ENCODE data around the gene CTSE. TPM values are rescaled to one million over a fixed set of nuclear protein-coding genes. Genes with fewer than 3 reads are reported as not detected.
A peak's percentile ranks its signal among the peaks of the same experiment; 100 is the strongest.

The CTSE gene
- total RNA-seq, 1 experiment from 2014 or later = not detected

DNA sequence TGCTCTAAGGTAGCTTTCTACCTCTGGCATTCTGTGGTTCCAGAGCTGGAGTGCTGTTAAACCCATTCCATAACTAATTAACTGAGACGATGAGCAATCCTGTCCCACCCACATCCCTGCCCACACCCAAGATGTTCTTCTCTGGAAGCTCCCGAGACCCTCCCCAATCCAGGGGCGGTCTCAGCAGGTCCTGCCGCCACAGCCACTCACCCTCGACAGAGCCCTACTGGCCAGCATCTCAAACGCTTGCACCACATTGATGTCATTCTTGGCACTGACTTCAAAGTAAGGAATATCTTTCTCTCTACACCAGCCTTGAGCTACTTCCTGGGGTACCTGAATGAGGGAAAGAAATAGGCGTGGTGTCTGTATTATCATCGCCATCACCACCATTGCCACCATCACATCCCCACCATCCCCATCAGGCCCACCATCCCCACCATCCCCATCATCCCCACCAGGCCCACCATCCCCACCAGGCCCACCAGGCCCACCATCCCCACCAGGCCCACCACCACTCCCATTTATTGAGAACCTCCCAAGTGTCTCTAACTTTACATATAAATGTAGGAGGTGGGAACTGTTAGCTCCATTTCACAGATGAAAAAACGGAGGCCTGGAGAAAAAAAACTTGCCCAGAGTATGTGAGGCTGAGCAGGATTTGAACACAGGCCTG is 38.2 kb downstream of the CTSE start:
- no peak for DNase-seq (ENCODE audit: low read depth, low spot score)
- in situ Hi-C loops (cut with HindIII; ENCODE audit: low pct_unique_long_range_greater_than_20kb, low sequenced_read_pairs) = no loop called here

DNA sequence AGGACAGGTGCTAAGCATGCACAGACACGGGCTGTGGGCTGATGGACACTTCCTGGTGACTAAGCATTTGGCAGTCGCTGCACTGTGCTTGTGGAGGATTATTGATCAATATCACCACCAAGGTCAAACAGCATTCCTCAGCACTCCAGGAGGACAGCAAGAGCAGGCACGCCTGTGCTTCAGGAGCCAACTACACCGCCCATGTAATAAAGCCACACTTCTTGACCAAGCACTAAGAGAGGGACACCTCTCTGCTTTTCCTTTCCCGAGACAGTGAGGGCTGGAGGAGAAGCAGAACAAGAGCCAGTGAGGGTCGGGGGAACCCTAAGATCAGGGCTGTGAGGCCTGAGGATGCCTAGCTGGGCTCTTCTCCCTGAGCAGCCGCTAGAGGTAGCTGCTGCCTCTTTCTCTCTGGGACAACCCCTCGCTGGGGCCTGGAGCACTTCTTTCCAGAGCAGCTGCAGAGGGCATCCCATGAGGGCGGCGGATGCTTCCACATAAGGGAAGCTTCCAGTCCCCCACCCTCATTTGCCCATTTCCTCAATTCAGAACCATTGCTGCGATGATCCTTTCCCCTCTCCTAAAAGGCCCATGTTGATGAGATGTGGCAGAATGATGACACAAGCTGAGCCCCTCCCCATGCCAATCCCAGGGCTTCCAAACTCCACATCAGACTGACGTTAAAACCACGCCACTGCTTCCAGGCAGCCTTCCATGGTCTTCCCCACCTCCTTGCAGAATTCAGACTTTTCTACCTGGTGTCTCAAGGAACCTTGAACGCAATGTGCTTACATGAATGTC is 39.6 kb downstream of the CTSE start:
- peak; percentile 78 for DNase-seq (ENCODE audit: low read depth, low spot score)
- in situ Hi-C loops (cut with HindIII; ENCODE audit: low pct_unique_long_range_greater_than_20kb, low sequenced_read_pairs) = no loop called here

DNA sequence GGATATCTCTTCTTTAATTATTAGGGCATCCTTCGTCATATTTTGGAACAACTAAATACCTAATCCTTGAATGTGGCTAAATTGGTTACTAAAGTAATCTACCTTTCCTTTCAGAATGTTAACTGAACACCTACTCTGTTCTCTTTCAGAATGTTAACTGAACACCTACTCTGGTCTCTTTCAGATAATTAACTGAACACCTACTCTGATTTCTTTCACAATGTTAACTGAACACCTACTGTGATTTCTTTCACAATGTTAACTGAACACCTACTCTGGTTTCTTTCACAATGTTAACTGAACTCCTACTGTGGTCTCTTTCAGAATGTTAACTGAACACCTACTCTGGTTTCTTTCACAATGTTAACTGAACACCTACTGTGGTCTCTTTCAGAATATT is 42.4 kb downstream of the CTSE start:
- in situ Hi-C loops (cut with HindIII; ENCODE audit: low pct_unique_long_range_greater_than_20kb, low sequenced_read_pairs) = no loop called here
- no peak for DNase-seq (ENCODE audit: low read depth, low spot score)

DNA sequence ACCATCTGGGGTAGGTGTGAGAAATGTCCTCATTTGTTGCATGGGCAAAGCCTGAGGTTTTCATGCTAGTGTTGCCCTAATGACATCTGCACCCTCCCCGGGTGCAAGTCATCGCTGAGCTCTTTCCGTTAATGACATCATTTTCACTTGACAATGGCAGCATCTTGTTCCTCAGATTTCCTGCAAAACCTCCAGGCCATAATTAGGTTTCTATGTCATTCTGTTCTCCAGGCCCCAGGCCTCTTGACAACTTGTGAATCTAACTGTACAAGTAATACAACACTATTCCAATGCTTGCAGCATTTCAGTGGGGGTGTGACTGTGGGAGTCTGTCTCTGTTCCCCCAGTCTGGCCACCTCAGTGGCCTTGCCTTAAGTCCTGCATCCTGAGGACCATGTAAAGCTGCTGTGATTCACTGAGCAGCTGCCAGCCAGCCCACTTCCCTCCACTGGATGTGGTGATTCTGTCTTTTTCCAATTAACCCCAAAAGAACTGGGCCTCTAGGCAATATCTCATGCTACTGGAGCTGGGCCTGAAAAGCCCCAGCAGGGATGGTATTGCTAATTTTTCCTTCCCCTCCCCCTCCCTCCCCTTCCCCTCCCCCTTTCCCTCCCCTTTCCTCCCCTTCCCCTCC is 43.3 kb downstream of the CTSE start:
- DNase-seq (ENCODE audit: low read depth, low spot score) = no peak
- in situ Hi-C loops (cut with HindIII; ENCODE audit: low pct_unique_long_range_greater_than_20kb, low sequenced_read_pairs) = no loop called here

DNA sequence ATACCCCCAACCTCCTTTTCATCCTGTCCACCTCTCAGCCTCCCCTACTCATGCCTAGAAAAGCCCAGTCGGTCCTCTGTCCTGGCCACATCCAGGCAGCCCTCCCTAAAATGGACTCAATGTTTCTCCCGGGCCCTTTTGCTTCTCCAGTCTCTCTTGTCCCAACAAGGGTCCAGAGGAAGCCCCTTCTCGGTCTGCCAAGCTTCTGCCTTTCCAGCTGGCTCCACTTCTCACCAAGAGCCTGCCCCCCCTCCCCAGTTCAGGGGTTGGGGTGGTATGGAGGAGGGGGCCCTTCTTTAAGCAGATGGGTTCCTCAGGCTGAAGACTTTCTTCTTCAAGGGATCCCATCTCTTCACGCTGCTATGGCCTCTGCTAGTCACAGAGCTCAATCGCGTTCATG is 44.4 kb downstream of the CTSE start:
- DNase-seq (ENCODE audit: low read depth, low spot score) = no peak
- in situ Hi-C loops (cut with HindIII; ENCODE audit: low pct_unique_long_range_greater_than_20kb, low sequenced_read_pairs) = no loop called here

DNA sequence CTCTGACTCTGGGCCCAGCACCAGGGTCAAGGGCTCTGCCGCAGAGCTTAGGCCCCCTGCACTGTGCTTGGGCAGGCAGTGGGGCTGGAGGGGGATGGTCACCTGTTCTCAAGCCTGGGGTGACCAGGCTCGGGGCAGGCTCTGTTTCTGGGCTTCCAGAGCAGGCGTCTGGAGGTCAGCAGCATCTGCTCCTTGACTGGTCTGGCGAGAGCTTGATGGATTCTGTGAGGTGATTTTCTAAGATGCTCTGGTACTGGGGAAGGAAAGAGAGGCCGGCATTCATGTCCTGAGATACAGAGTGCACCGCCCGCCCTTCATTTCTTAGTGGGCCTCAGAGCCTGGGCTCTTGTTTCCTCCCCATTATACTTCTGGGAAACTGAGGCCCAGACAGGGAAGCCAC is 45.0 kb downstream of the CTSE start:
- DNase-seq (ENCODE audit: low read depth, low spot score) = no peak
- in situ Hi-C loops (cut with HindIII; ENCODE audit: low pct_unique_long_range_greater_than_20kb, low sequenced_read_pairs) = no loop called here

DNA sequence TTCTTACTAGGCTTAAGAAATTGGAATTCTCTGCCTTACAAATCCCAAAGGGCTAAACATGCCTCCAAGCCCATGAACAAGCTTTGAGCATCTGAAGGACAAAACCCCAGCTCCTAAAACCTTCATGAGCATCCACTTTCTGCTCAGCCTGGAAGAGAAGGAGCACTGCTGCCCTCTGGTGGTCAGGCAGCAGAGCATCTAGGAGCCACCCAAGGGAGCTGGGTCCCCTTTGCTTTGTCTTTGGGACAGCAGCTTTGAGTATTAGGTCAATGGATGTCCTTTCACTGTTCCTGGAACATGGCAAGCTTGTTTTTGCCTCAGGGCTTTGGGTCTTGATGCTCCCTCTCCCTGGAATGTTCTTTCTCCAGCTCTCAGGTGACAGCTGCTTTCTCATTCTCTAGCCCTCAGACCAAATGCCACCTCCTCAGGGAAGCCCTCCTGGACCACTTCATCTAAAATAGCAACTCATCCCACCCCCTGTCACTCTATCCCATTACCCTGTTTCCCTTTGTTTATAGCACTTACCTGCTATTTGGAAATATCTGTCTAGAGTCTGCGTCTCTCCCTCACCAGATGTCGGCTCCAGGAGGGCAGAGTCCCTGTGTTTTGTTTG is 46.2 kb downstream of the CTSE start:
- in situ Hi-C loops (cut with HindIII; ENCODE audit: low pct_unique_long_range_greater_than_20kb, low sequenced_read_pairs) = no loop called here
- DNase-seq (ENCODE audit: low read depth, low spot score) = peak; percentile 81

DNA sequence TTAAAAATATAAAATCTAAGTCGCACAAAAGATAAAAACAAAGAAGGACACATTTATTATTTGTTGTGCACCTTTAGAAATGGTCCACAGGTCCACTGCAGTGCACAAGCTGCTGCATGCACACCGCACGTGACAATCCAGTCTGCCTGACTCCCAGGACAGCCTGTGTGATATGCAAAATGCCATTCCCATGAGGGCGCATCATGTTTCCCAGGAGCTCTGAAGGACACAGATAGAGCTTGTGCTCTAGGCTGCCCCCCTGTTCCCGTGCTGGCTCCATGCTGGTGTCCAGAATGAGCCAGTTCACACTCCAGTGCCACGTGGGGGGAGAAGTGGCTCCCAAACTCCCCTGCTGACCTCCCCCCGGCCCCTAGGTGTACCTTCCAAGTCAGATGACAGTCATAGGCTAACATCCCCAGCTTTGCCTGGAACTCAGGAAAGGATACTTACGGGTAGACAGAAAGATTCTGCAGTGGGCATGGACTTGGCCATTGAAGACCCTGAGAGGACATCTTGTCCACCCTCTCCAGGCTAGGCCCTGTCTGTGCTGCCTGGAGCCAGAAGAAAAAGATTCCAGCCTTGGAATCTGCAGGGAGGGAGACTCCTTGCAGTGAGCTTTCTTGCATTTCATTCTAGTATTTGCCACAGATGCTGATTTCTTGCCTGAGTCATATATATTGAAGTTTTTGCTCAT is 46.8 kb downstream of the CTSE start:
- in situ Hi-C loops (cut with HindIII; ENCODE audit: low pct_unique_long_range_greater_than_20kb, low sequenced_read_pairs) = no loop called here
- DNase-seq (ENCODE audit: low read depth, low spot score) = peak; percentile 57

DNA sequence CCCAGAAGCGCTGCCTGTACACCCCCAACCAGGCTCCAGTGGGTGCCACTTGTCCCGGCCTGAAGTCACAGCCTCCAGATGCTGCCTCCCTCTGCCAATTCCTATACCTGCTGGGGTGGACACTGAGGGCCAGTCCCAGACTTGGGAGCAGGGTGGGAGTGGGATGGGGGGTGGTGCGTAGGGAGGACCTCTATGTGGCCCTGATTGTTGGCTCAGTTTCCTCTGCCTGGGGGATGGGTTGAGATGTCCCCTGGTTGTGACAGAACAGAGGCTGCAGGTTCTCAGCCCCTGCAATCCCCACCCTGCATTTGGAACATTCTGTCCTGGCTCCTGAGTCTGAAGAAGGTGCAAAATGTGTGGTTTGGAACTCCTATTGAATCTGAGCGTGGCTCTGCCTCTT is 47.7 kb downstream of the CTSE start:
- in situ Hi-C loops (cut with HindIII; ENCODE audit: low pct_unique_long_range_greater_than_20kb, low sequenced_read_pairs) = no loop called here
- DNase-seq (ENCODE audit: low read depth, low spot score) = no peak

DNA sequence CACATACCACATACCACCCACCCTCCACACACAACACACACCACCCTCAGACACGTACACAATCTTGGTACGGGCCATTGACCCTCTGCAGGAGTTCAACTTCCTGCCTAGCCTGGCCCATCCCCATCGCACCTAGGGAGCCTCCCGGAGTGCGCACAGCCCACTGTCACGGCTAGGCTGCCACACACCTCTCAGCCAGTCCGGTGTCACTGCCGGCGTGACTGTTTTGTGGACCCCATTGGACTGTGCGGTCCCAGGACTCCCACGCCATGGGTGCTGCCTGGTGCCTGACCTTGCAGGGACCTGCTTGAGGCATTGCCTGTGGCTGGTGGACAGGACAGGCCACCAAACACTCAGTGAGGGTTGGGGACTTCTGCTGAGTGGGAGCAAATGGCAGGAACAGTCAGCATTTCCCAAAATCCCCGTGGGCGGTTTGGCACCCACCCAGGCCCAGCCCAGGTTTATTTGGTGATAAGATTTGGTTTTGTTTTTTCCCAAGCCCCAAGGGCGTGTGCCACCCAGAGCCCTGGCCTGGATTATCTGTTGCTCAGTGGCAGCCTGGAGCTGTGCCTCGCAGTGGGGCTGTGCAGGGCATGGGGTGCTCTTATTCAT is 48.2 kb downstream of the CTSE start:
- DNase-seq (ENCODE audit: low read depth, low spot score) = no peak
- in situ Hi-C loops (cut with HindIII; ENCODE audit: low pct_unique_long_range_greater_than_20kb, low sequenced_read_pairs) = no loop called here

DNA sequence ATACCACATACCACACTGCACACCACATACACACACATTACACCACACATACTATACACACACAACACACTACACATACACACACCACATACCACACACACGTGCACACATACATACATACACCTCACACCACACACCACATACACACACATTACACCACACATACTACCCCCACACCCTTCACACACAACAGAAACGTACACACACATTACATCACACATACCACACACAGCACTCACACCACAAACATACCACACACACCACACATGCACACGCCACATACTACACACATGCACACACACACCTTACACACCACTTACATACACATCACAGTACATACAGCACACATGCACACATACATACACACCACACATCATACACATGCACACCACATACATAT is 49.0 kb downstream of the CTSE start:
- DNase-seq (ENCODE audit: low read depth, low spot score) = no peak
- in situ Hi-C loops (cut with HindIII; ENCODE audit: low pct_unique_long_range_greater_than_20kb, low sequenced_read_pairs) = no loop called here

DNA sequence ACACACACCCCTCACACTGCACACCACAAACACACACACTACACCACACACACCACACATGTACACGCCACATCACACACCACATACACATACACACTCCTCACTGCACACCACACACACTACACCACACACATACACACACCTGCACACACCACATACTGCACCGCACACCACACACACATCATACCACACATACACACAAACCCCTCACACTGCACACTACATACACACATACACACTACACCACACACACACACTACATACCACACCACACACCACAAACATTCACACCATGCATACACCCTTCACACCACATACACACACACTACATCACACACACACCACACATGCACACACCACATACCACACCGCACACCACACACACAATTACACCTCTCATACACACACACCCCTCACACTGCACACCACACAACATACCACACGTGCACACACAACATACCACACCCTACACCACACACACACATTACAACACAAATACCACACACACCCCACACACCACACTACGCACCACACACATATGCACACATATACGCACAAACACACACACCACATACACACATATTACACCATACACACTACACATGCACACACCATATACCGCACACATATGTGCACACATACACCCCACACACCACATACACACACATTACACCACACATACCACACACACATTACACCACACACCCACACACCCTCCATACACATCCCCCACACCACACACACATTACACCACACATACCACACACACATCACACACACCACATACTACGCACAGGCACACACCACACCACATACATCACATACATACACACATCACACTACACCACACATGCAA is 50.1 kb downstream of the CTSE start:
- in situ Hi-C loops (cut with HindIII; ENCODE audit: low pct_unique_long_range_greater_than_20kb, low sequenced_read_pairs) = no loop called here
- no peak for DNase-seq (ENCODE audit: low read depth, low spot score)

DNA sequence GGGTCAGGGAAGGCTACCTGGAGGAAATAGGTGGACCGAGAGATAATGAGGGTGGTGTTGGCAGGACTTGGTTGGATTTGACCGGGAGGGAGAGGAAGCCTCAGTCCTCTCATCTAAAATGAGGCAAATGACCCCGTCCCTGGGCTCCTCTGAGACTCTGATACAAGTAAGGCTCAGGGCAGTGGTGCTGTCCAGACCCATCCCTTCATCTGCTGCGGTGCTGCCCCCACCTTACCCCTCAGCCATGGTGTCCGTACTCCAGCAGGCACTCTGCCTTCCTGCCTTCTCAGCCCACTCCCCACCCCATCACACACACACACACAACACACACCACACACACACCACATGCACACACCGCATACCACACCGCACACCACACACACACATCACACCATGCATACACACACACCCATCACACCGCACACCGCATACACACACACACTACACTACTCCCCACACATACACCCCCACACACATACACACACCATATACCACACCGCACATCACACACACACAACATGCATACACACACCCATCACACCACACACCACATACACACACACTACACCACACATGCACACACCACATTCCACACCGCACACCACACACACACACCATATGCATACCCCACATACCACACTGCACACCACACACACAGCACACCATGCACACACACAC is 51.1 kb downstream of the CTSE start:
- in situ Hi-C loops (cut with HindIII; ENCODE audit: low pct_unique_long_range_greater_than_20kb, low sequenced_read_pairs) = no loop called here

DNA sequence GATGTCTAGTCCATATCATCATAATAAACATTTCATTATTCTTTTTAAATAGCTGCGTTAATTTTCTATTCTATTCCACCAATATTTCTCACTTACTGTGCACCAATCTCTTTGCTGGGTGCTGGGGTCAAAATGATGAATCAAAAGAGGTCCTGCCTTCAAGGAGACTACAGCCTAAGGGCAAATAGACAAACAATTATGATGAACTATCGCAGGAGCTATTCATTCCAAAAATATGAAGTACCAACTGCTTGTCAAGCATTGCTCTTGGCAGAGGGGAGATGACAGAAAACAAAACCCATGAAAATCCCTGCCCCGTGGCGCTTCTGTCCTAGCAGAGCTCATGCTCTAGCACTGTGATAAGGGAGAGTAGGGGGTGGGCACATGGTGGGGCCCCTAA is 51.6 kb downstream of the CTSE start:
- DNase-seq (ENCODE audit: low read depth, low spot score) = no peak
- in situ Hi-C loops (cut with HindIII; ENCODE audit: low pct_unique_long_range_greater_than_20kb, low sequenced_read_pairs) = no loop called here

More for the DNA sequence above, 51.1 kb downstream of the CTSE start:
- DNase-seq (ENCODE audit: low read depth, low spot score) = no peak

DNA sequence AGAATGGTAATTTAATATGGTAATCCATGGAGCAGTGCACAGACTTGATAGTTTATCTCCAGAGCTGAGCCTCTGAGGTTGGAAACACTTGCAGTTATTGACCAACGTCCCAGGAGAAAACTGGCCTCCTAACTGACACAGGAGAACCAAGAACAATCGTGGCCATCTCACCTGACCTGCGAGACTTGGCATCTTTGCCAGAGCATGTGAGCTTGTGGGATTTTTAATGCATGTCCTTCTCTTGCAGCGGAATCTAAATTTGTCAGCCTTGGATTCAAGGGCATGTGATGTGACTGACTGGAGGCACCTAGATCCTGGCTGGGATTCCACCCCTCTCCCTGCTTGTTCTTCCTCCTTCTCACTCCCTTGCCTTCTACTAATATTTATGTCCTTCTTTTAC is 52.6 kb downstream of the CTSE start:
- in situ Hi-C loops (cut with HindIII; ENCODE audit: low pct_unique_long_range_greater_than_20kb, low sequenced_read_pairs) = no loop called here
- DNase-seq (ENCODE audit: low read depth, low spot score) = peak; percentile 36

DNA sequence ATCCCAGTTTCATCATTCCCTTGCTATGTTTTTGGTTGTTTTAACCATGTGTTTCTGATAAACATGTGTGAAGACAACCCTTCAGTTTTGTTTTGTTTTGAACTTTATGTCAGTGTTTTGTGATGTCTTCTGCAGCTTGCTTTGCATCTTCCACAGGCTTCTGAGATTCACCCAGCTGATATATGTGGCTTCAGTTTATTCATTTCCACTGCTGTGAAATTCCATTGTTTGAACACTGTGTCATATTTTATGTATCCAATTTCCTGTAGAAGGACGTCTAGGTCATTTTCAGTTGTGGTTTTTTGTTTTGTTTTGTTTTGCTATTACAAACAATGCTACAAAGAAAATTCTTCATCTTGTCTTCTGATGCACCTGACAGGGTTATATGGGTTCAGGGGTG is 53.2 kb downstream of the CTSE start:
- in situ Hi-C loops (cut with HindIII; ENCODE audit: low pct_unique_long_range_greater_than_20kb, low sequenced_read_pairs) = no loop called here
- no peak for DNase-seq (ENCODE audit: low read depth, low spot score)

All from SK-MEL-5 (cell line).